Fibroblast of lung (primary cell): ENCODE measurements around the gene CCNC.
A peak's percentile ranks its signal among the peaks of the same experiment; 100 is the strongest.

ENCODE experiments used
- EZH2 ChIP-seq: IDR thresholded peaks from 2 replicates; pipeline ENCODE4 v1.5.1; 2012; ENCODE audit warnings: low read length, control low read depth, mild to moderate bottlenecking; ENCODE audit errors: missing control alignments
- TF ChIP-seq, protein P1 (sequence below), 2 donors: IDR thresholded peaks in 1 of 2; conservative IDR thresholded peaks in 1 of 2; 1 replicate in 1 of 2; 2 replicates in 1 of 2; pipeline ENCODE4 v1.5.1; 2011 to 2012; ENCODE audit warnings: low read length in 2 of 2, control low read depth in 1 of 2, inconsistent platforms in 1 of 2, low read depth in 1 of 2, mild to moderate bottlenecking in 1 of 2

DNA sequence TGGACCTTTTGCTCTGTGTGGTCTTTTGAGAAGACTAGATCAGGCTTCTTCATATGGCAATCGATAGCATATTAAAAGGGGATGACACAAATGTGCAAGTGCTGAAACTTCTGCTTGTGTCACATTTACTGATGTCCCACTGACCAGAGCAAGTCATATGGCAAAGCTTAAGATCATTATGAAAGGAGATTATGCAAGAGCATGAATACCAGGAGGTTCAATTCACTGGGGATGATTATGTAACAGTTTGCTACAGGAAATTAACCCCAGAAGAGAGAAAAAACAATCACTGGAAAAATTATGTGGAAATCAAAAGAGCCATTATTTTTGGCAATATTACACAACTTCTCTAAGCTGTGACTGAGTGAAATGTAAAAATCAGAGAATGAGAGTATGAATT is 24.4 kb upstream of the CCNC start:
- TF ChIP-seq, protein P1, sequence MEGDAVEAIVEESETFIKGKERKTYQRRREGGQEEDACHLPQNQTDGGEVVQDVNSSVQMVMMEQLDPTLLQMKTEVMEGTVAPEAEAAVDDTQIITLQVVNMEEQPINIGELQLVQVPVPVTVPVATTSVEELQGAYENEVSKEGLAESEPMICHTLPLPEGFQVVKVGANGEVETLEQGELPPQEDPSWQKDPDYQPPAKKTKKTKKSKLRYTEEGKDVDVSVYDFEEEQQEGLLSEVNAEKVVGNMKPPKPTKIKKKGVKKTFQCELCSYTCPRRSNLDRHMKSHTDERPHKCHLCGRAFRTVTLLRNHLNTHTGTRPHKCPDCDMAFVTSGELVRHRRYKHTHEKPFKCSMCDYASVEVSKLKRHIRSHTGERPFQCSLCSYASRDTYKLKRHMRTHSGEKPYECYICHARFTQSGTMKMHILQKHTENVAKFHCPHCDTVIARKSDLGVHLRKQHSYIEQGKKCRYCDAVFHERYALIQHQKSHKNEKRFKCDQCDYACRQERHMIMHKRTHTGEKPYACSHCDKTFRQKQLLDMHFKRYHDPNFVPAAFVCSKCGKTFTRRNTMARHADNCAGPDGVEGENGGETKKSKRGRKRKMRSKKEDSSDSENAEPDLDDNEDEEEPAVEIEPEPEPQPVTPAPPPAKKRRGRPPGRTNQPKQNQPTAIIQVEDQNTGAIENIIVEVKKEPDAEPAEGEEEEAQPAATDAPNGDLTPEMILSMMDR (conservative IDR thresholded peaks at IDR 0.05 in 1 of 2, IDR thresholded peaks at IDR 0.05 in 1 of 2; ENCODE audit: low read depth in 1 of 2, low read length in 2 of 2): no peak
- TF ChIP-seq EZH2: peak; percentile 8
